A549 (cell line): ENCODE data around the gene GFOD2. TPM values are rescaled to one million over a fixed set of nuclear protein-coding genes. Genes with fewer than 3 reads are reported as not detected.

Experiments
- ATAC-seq, 2 experiments: fragments of 200-7000 bp in 1 of 2; fragments of >200 bp in 1 of 2; cut with Nextera tagmentation in 1 of 2; cut with Tn5 transposase in 1 of 2; 3 replicates each; pipeline versions ENCODE4 v1.8.0 to v1.9.1; 2018 to 2020; ENCODE audit warnings: mild to moderate bottlenecking in 1 of 2, moderate library complexity in 1 of 2
- CTCF ChIA-PET: fragments of 300-600 bp; sonication (Branson Sonifier 250); formaldehyde crosslinking; extraction: SDS; loops from one replicate; lab custom pipeline; 2021; ENCODE audit warnings: antibody characterized with exemption, inconsistent platforms; lab: Yijun Ruan, JAX
- POLR2A ChIA-PET: fragments of 350-600 bp; formaldehyde crosslinking; extraction: SDS; loops from one replicate; lab custom pipeline; 2021; ENCODE audit warnings: antibody characterized with exemption, inconsistent platforms; lab: Yijun Ruan, JAX
- DNase-seq, 2 experiments: peaks; one replicate each; pipeline versions ENCODE4 v3.0.0 to v3.0.0-alpha.2; 2011 to 2016; ENCODE audit warnings: low read depth in 1 of 2, low spot score in 1 of 2
- FAIRE-seq: peaks from 2 replicates; lab custom pipeline; 2011; peaks lifted over from hg19 to GRCh38; lab: Jason Lieb, UNC
- H3K27ac ChIP-seq, 2 experiments: fragments of >200 bp; sonication (Bioruptor Twin); formaldehyde crosslinking; 3 replicates each; pipeline ENCODE4 v1.5.1; 2016 to 2017
- H3K4me1 ChIP-seq: fragments of >200 bp; sonication (Bioruptor Twin); formaldehyde crosslinking; 3 replicates; pipeline ENCODE4 v1.6.1; 2016
- H3K4me2 ChIP-seq: fragments of >200 bp; sonication (Bioruptor Twin); formaldehyde crosslinking; 3 replicates; pipeline ENCODE4 v1.6.1; 2016
- H3K4me3 ChIP-seq: fragments of >200 bp; sonication (Bioruptor Twin); formaldehyde crosslinking; 3 replicates; pipeline ENCODE4 v1.5.1; 2016
- H3K9me3 ChIP-seq: fragments of >200 bp; sonication (Bioruptor Twin); formaldehyde crosslinking; 3 replicates; pipeline ENCODE4 v1.6.1; 2016
- ATOH8 ChIP-seq: fragments of 250-450 bp; sonication (Bioruptor Pico); IDR thresholded peaks from 2 replicates; pipeline ENCODE4 v1.5.0; 2020; ENCODE audit warnings: low read depth, mild to moderate bottlenecking, moderate library complexity
- BHLHE40 ChIP-seq: IDR thresholded peaks from 2 replicates; pipeline ENCODE4 v1.6.1; 2012; ENCODE audit warnings: low read depth, low read length, inconsistent platforms
- CBX2 ChIP-seq: fragments of 200-600 bp; sonication (generic); IDR thresholded peaks from 2 replicates; pipeline ENCODE4 v1.6.1; 2016; ENCODE audit warnings: low read depth, mild to moderate bottlenecking, borderline replicate concordance
- CHD2 ChIP-seq: fragments of 150-350 bp; IDR thresholded peaks from 2 replicates; pipeline ENCODE4 v1.6.1; 2014; ENCODE audit warnings: low read length; ENCODE audit not compliant: partially characterized antibody
- CHD4 ChIP-seq: fragments of 200-600 bp; sonication (generic); IDR thresholded peaks from 2 replicates; pipeline ENCODE4 v1.6.1; 2016; ENCODE audit warnings: antibody characterized with exemption, mild to moderate bottlenecking, borderline replicate concordance
- ELK1 ChIP-seq: fragments of 150-350 bp; IDR thresholded peaks from 2 replicates; pipeline ENCODE4 v1.6.1; 2014; ENCODE audit warnings: low read depth, mild to moderate bottlenecking, low read length
- ESRRA ChIP-seq: fragments of 150-350 bp; IDR thresholded peaks from 2 replicates; pipeline ENCODE4 v1.6.1; 2014; ENCODE audit warnings: mild to moderate bottlenecking, low read length, borderline replicate concordance
- HMGXB4 ChIP-seq: fragments of 250-450 bp; sonication (Bioruptor Pico); IDR thresholded peaks from 2 replicates; pipeline ENCODE4 v1.5.0; 2021; ENCODE audit warnings: mild to moderate bottlenecking, moderate library complexity, borderline replicate concordance
- HOXB13 ChIP-seq: fragments of 250-450 bp; sonication (Bioruptor Pico); IDR thresholded peaks from 2 replicates; pipeline ENCODE4 v1.5.0; 2020; ENCODE audit warnings: low read depth, mild to moderate bottlenecking, moderate library complexity
- HOXB5 ChIP-seq: fragments of 250-450 bp; sonication (Bioruptor Pico); IDR thresholded peaks from 2 replicates; pipeline ENCODE4 v1.5.0; 2020; ENCODE audit warnings: mild to moderate bottlenecking, moderate library complexity
- KDM5A ChIP-seq: fragments of 200-600 bp; sonication (generic); IDR thresholded peaks from 2 replicates; pipeline ENCODE4 v1.6.1; 2016; ENCODE audit warnings: antibody characterized with exemption, mild to moderate bottlenecking
- MAFK ChIP-seq: fragments of 450-650 bp; IDR thresholded peaks from 2 replicates; pipeline ENCODE4 v1.6.1; 2014; ENCODE audit not compliant: partially characterized antibody
- MAX ChIP-seq: IDR thresholded peaks from 2 replicates; pipeline ENCODE4 v1.6.1; 2012
- MAZ ChIP-seq: fragments of 150-350 bp; IDR thresholded peaks from 2 replicates; pipeline ENCODE4 v1.6.1; 2014; ENCODE audit warnings: antibody characterized with exemption, low read depth, low read length, borderline replicate concordance
- NR3C1 ChIP-seq: fragments of >200 bp; sonication (Bioruptor Twin); formaldehyde crosslinking; IDR thresholded peaks from 3 replicates; pipeline ENCODE4 v1.6.1; 2017
- POLR2AphosphoS2 ChIP-seq: conservative IDR thresholded peaks from 2 replicates; pipeline ENCODE4 v1.6.1; 2012; ENCODE audit warnings: low read length, improper control_type of control experiment, inconsistent platforms
- RARB ChIP-seq: fragments of 250-450 bp; sonication (Bioruptor Pico); IDR thresholded peaks from 2 replicates; pipeline ENCODE4 v1.8.0; 2021; ENCODE audit warnings: mild to moderate bottlenecking, moderate library complexity
- RNF2 ChIP-seq: fragments of 200-600 bp; sonication (generic); IDR thresholded peaks from 2 replicates; pipeline ENCODE4 v1.6.1; 2016; ENCODE audit warnings: low read depth, mild to moderate bottlenecking, antibody characterized with exemption, moderate library complexity, borderline replicate concordance
- TFCP2L1 ChIP-seq: fragments of 250-450 bp; sonication (Bioruptor Pico); IDR thresholded peaks from 2 replicates; pipeline ENCODE4 v1.5.0; 2021; ENCODE audit warnings: mild to moderate bottlenecking
- USF2 ChIP-seq: fragments of 450-650 bp; IDR thresholded peaks from 2 replicates; pipeline ENCODE4 v1.6.1; 2014; ENCODE audit warnings: antibody characterized with exemption
- ZC3H11A ChIP-seq: fragments of 450-650 bp; IDR thresholded peaks from 2 replicates; pipeline ENCODE4 v1.6.1; 2014; ENCODE audit warnings: antibody characterized with exemption, mild to moderate bottlenecking
- ZNF302 ChIP-seq: fragments of 250-450 bp; sonication (Bioruptor Pico); IDR thresholded peaks from 2 replicates; pipeline ENCODE4 v1.9.0; 2021; ENCODE audit warnings: inconsistent platforms, mild to moderate bottlenecking, moderate library complexity
- ZSCAN20 ChIP-seq: fragments of 250-450 bp; sonication (Bioruptor Pico); IDR thresholded peaks from 2 replicates; pipeline ENCODE4 v1.8.0; 2022; ENCODE audit warnings: mild to moderate bottlenecking, moderate library complexity
- WGBS: methylation state at CpG from one replicate; pipeline ENCODE4 v1.1.6; 2017; ENCODE audit errors: missing lambda C conversion rate; 5-methylcytosine and 5-hydroxymethylcytosine counted together
- polyA plus RNA-seq, 4 experiments: library from polyadenylated mRNA; depleted of rRNA in 3 of 4; stranded (reverse); fragments of >200 nt; fragmentation: RNase III in 1 of 4; extraction: RNeasy Plus Mini Kit Qiagen cat#74134 plus additional on column Dnase treatment in 1 of 4; gene quantifications; 2 replicates in 3 of 4; 3 replicates in 1 of 4; pipeline ENCODE4 v1.2.3, GENCODE V29; 2011 to 2017

Gene GFOD2
- polyA plus RNA-seq, 2 of the 4 experiments (the other 2 are of a cell fraction) = 10.3 to 16.4 TPM

GRCh38 chr16:67649494-67649931 lies 69.6 kb downstream of the GFOD2 start (continued):
- TF ChIP-seq ELK1 = no peak
- TF ChIP-seq, all 56 proteins: peak for 0

GRCh38 chr16:67648764-67649407 lies 70.2 kb downstream of the GFOD2 start:
- Histone ChIP-seq H3K4me1 (peaks cover 12% of the 10 kb centered on the region; the same call in 2 of the 3 replicates), H3K4me3 (no peak overlapping the region), H3K9me3 (no peaks in the 10 kb centered on the region), H3K27ac (no peak overlapping the region), H3K4me2 (no peak overlapping the region)
- WGBS = 79% methylated on average over 30 of the region's 35 CpGs
- ChIA-PET POLR2A (no interaction called here), CTCF (interaction anchor here (1.4 to 17.9 kb wide), 5 partner anchors 16 to 167 kb away, joined by 3 to 205 read pairs (median 10); partner anchors contain the start of gene CTCF)
- no peak for DNase-seq
- no peak for ATAC-seq
- no peak for TF ChIP-seq RARB (CRISPR knock-in tag)
- no peak for TF ChIP-seq MAFK
- no peak for TF ChIP-seq MAZ
- no peak for TF ChIP-seq HOXB5 (CRISPR knock-in tag)
- no peak for TF ChIP-seq RNF2
- no peak for TF ChIP-seq TFCP2L1
- no peak for TF ChIP-seq ZNF302
- TF ChIP-seq CHD2 = no peak
- no peak for TF ChIP-seq KDM5A
- TF ChIP-seq ESRRA = no peak
- TF ChIP-seq CHD4 = no peak
- no peak for FAIRE-seq

GRCh38 chr16:67648088-67648763 lies 70.9 kb downstream of the GFOD2 start:
- POLR2A ChIA-PET = interaction anchor here (0.8 kb wide), 1 partner anchor 12 kb away, joined by 4 read pairs; the partner anchor contains the start of gene ACD
- 82% methylated on average over 32 of the region's 65 CpGs for WGBS

More at GRCh38 chr16:67648088-67648763, 70.9 kb downstream of the GFOD2 start:
- Histone ChIP-seq H3K4me3 (no peak overlapping the region), H3K9me3 (no peaks in the 10 kb centered on the region)
- FAIRE-seq = no peak
- CTCF ChIA-PET = interaction anchor here (1.2 to 17.9 kb wide), 5 partner anchors 16 to 280 kb away, joined by 3 to 205 read pairs (median 10); no protein-coding TSS in a partner anchor
- TF ChIP-seq USF2 (no peak), NR3C1 (no peak), HOXB13 (no peak), ATOH8 (CRISPR knock-in tag) (no peak), CBX2 (no peak), HMGXB4 (CRISPR knock-in tag) (no peak), ZNF302 (no peak), RNF2 (no peak), MAZ (no peak), ZC3H11A (no peak), BHLHE40 (no peak), ELK1 (no peak), MAX (no peak), ZSCAN20 (CRISPR knock-in tag) (no peak), POLR2AphosphoS2 (no peak)
- TF ChIP-seq, all 56 proteins: peak for 0
- H3K27ac ChIP-seq = no peak overlapping the region
- DNase-seq = no peak
- 0 out of 3 replicates have a peak, but pooled peaks cover 6% of the 10 kb centered on the region for H3K4me1 ChIP-seq
- ATAC-seq = no peak
- H3K4me2 ChIP-seq = no peak overlapping the region
